H1 (cell line): ENCODE results near the gene IDI2. TPM values are rescaled to one million over a fixed set of nuclear protein-coding genes. Genes with fewer than 3 reads are reported as not detected.

Experiments used
- CTCF ChIA-PET: fragments of 300-600 bp; sonication (Branson Sonifier 250); formaldehyde crosslinking; loops from one replicate; lab custom pipeline; 2021; ENCODE audit not compliant: partially characterized antibody; lab: Charles Lee
- POLR2A ChIA-PET: fragments of 300-600 bp; sonication (Branson Sonifier 250); formaldehyde crosslinking; loops from one replicate; lab custom pipeline; 2021; ENCODE audit warnings: inconsistent platforms; ENCODE audit not compliant: partially characterized antibody; lab: Charles Lee
- DNase-seq, 2 experiments: peaks; one replicate each; pipeline versions ENCODE4 v3.0.0 to v3.0.0-alpha.2; 2010 to 2022; ENCODE audit warnings: low spot score in 2 of 2, low read depth in 1 of 2, mixed read lengths in 1 of 2
- FAIRE-seq: peaks from 2 replicates; lab custom pipeline; 2011; peaks lifted over from hg19 to GRCh38; lab: Jason Lieb, UNC
- H2AFZ ChIP-seq: 2 replicates; pipeline ENCODE4 v1.8.1; 2012; ENCODE audit warnings: low read length, inconsistent platforms
- H2AK5ac ChIP-seq: 2 replicates; pipeline ENCODE4 v1.6.1; 2013; ENCODE audit warnings: low read depth, low read length
- H2BK120ac ChIP-seq: replicated peaks from 2 replicates; pipeline ENCODE3; 2013; ENCODE audit warnings: low read depth, low read length, inconsistent platforms
- H2BK12ac ChIP-seq: 2 replicates; pipeline ENCODE4 v1.6.1; 2013; ENCODE audit warnings: low read depth, low read length
- H2BK15ac ChIP-seq: 2 replicates; pipeline ENCODE4 v1.6.1; 2013; ENCODE audit warnings: low read length
- H2BK20ac ChIP-seq: 2 replicates; pipeline ENCODE4 v1.6.1; 2013; ENCODE audit warnings: low read length
- H2BK5ac ChIP-seq: 2 replicates; pipeline ENCODE4 v1.6.1; 2013; ENCODE audit warnings: low read depth, low read length
- H3K14ac ChIP-seq: 2 replicates; pipeline ENCODE4 v1.6.1; 2013; ENCODE audit warnings: inconsistent platforms; ENCODE audit not compliant: insufficient read length
- H3K18ac ChIP-seq: 2 replicates; pipeline ENCODE4 v1.6.1; 2013; ENCODE audit warnings: low read length; ENCODE audit errors: extremely low read depth
- H3K23ac ChIP-seq: 2 replicates; pipeline ENCODE4 v1.6.1; 2013; ENCODE audit warnings: inconsistent platforms; ENCODE audit not compliant: insufficient read length
- H3K23me2 ChIP-seq: 2 replicates; pipeline ENCODE4 v1.6.1; 2013; ENCODE audit warnings: low read depth, low read length
- H3K27ac ChIP-seq: 2 replicates; pipeline ENCODE4 v1.6.1; 2011; ENCODE audit warnings: low read depth, low read length, inconsistent platforms
- H3K27me3 ChIP-seq, 4 experiments: replicated peaks in 1 of 4; 1 replicate in 1 of 4; 2 replicates in 3 of 4; pipeline versions ENCODE4 v1.6.1 to v1.8.1; 2011 to 2013; ENCODE audit warnings: low read length in 3 of 4, mild to moderate bottlenecking in 3 of 4, inconsistent platforms in 2 of 4, mixed read lengths in 2 of 4, moderate library complexity in 1 of 4; ENCODE audit not compliant: control insufficient read depth in 3 of 4, insufficient read depth in 3 of 4; ENCODE audit errors: extremely low read depth in 1 of 4
- H3K36me3 ChIP-seq, 4 experiments: 2 replicates each; pipeline versions ENCODE4 v1.6.1 to v1.8.1; 2011 to 2013; ENCODE audit warnings: mild to moderate bottlenecking in 4 of 4, low read length in 3 of 4, moderate library complexity in 2 of 4, control low read depth in 1 of 4, inconsistent platforms in 1 of 4; ENCODE audit not compliant: insufficient read depth in 4 of 4, control insufficient read depth in 2 of 4
- H3K4ac ChIP-seq: replicated peaks from 2 replicates; pipeline ENCODE3; 2013; ENCODE audit warnings: low read length, low read depth, mixed read lengths, inconsistent platforms; ENCODE audit not compliant: insufficient read length
- H3K4me1 ChIP-seq, 4 experiments: replicated peaks in 1 of 4; 1 replicate in 1 of 4; 2 replicates in 3 of 4; pipeline versions ENCODE4 v1.6.1 to v1.8.1; 2011 to 2013; ENCODE audit warnings: low read length in 3 of 4, inconsistent platforms in 2 of 4, mixed read lengths in 1 of 4; ENCODE audit not compliant: insufficient read depth in 4 of 4, control insufficient read depth in 3 of 4
- H3K4me2 ChIP-seq, 2 experiments: 2 replicates each; pipeline versions ENCODE4 v1.6.1 to v1.8.1; 2011 to 2013; ENCODE audit warnings: low read depth in 2 of 2, low read length in 2 of 2, control low read depth in 1 of 2, inconsistent platforms in 1 of 2, mild to moderate bottlenecking in 1 of 2; ENCODE audit not compliant: insufficient read depth in 1 of 2
- H3K4me3 ChIP-seq, 4 experiments: fragments of 200-600, 300-600 bp in 1 of 4; sonication (generic), shearing (Covaris generic), sonication (Bioruptor Twin) in 1 of 4; 2 replicates each; pipeline versions ENCODE4 v1.5.1 to v1.8.1; 2011 to 2016; ENCODE audit warnings: low read length in 4 of 4, low read depth in 3 of 4, control low read depth in 2 of 4, inconsistent platforms in 2 of 4, mild to moderate bottlenecking in 2 of 4, mixed read lengths in 1 of 4, moderate library complexity in 1 of 4; ENCODE audit not compliant: insufficient read depth in 2 of 4; ENCODE audit errors: extremely low read depth in 1 of 4
- H3K56ac ChIP-seq: replicated peaks from 2 replicates; pipeline ENCODE3; 2013; ENCODE audit warnings: low read depth, mild to moderate bottlenecking, mixed read lengths, low read length, inconsistent platforms; ENCODE audit not compliant: insufficient read length
- H3K79me1 ChIP-seq: 2 replicates; pipeline ENCODE4 v1.6.1; 2013; ENCODE audit warnings: low read depth, low read length, control low read depth
- H3K79me2 ChIP-seq, 2 experiments: 2 replicates each; pipeline versions ENCODE4 v1.6.1 to v1.8.1; 2012 to 2013; ENCODE audit warnings: low read length in 2 of 2, mild to moderate bottlenecking in 2 of 2, inconsistent platforms in 1 of 2; ENCODE audit not compliant: insufficient read depth in 2 of 2, control insufficient read depth in 1 of 2
- H3K9ac ChIP-seq, 4 experiments: replicated peaks in 1 of 4; 1 replicate in 1 of 4; 2 replicates in 3 of 4; pipeline versions ENCODE4 v1.6.1 to v1.8.1; 2011 to 2013; ENCODE audit warnings: low read depth in 3 of 4, low read length in 3 of 4, control low read depth in 2 of 4, mild to moderate bottlenecking in 2 of 4, moderate library complexity in 2 of 4, inconsistent platforms in 1 of 4; ENCODE audit errors: extremely low read depth in 1 of 4
- H3K9me3 ChIP-seq, 2 experiments: 2 replicates each; pipeline versions ENCODE4 v1.6.1 to v1.8.1; 2012 to 2013; ENCODE audit warnings: mild to moderate bottlenecking in 2 of 2, moderate library complexity in 2 of 2, control low read depth in 1 of 2, inconsistent platforms in 1 of 2, low read depth in 1 of 2, low read length in 1 of 2, mixed read lengths in 1 of 2; ENCODE audit not compliant: insufficient read depth in 2 of 2
- H4K20me1 ChIP-seq, 2 experiments: replicated peaks in 1 of 2; 2 replicates each; pipeline versions ENCODE3 to v1.8.1; 2011 to 2013; ENCODE audit warnings: inconsistent platforms in 2 of 2, low read length in 2 of 2, mild to moderate bottlenecking in 1 of 2; ENCODE audit not compliant: insufficient read depth in 2 of 2, control insufficient read depth in 1 of 2
- H4K5ac ChIP-seq: 2 replicates; pipeline ENCODE4 v1.6.1; 2013; ENCODE audit warnings: low read length, low read depth, mixed read lengths, inconsistent platforms; ENCODE audit not compliant: insufficient read length
- H4K8ac ChIP-seq: 2 replicates; pipeline ENCODE4 v1.8.0; 2013; ENCODE audit warnings: mild to moderate bottlenecking, moderate library complexity, low read length, inconsistent platforms; ENCODE audit not compliant: insufficient read depth; ENCODE audit errors: extremely low read depth
- H4K91ac ChIP-seq: replicated peaks from 2 replicates; pipeline ENCODE3; 2013; ENCODE audit warnings: low read length, mixed read lengths, inconsistent platforms; ENCODE audit not compliant: insufficient read length
- POLR2A ChIP-seq, 2 experiments: IDR thresholded peaks; 1 replicate in 1 of 2; 2 replicates in 1 of 2; pipeline ENCODE4 v1.6.1; 2011; ENCODE audit warnings: low read depth in 2 of 2, low read length in 2 of 2, mild to moderate bottlenecking in 2 of 2; ENCODE audit errors: control extremely low read depth in 1 of 2
- POLR2AphosphoS5 ChIP-seq: IDR thresholded peaks from 2 replicates; pipeline ENCODE4 v1.6.1; 2011; ENCODE audit warnings: low read depth, low read length
- WGBS, 2 experiments: shearing (Covaris generic) in 1 of 2; methylation state at CpG; one replicate each; pipeline versions ENCODE4 v1.1.6 to v1.1.7; 2013 to 2015; ENCODE audit warnings: low lambda C conversion rate in 2 of 2, mixed read lengths in 2 of 2, inconsistent platforms in 1 of 2, low coverage in 1 of 2, missing lambda C conversion rate in 1 of 2; ENCODE audit not compliant: insufficient replicate concordance in 2 of 2, insufficient coverage in 1 of 2, insufficient read length in 1 of 2; ENCODE audit errors: extremely low coverage in 1 of 2, missing lambda C conversion rate in 1 of 2; 5-methylcytosine and 5-hydroxymethylcytosine counted together
- polyA plus RNA-seq, 7 experiments: library from polyadenylated mRNA; depleted of rRNA in 3 of 7; stranded (reverse) in 5 of 7; unstranded in 2 of 7; fragments of >200 nt in 5 of 7; fragments of 200-250 nt in 2 of 7; gene quantifications; 1 replicate in 5 of 7; 2 replicates in 1 of 7; 4 replicates in 1 of 7; pipeline versions ENCODE4 v1.2.1 to v1.2.3, GENCODE V29; 2011 to 2013; ENCODE audit warnings: missing spikeins in 2 of 7, mixed read lengths in 2 of 7
- total RNA-seq: library from RNA; stranded (reverse); fragmentation: NEBNext Ultra II Directional; extraction: Animal tissue kit (Norgen Biotek cat#: 25700); gene quantifications from 2 replicates; pipeline ENCODE4 v1.2.1, GENCODE V29; 2021
- TF ChIP-seq, protein P1 (sequence below): IDR thresholded peaks from 2 replicates; pipeline ENCODE4 v1.6.1; 2012; ENCODE audit warnings: low read length, inconsistent platforms

Gene IDI2
- total and polyA plus RNA-seq, 2 of the 8 experiments (the other 6 are each of a cell fraction or from before 2014, with no cell fraction given) = not detected

- Histone ChIP-seq H3K9me3 (no peaks in the 10 kb centered on the region), H2BK5ac (no peak overlapping the region), H4K8ac (no peak overlapping the region; the same call in 1 of the 2 replicates), H3K23me2 (no peaks in the 10 kb centered on the region), H3K14ac (no peak overlapping the region), H2BK120ac (no peak overlapping the region), H4K91ac (no peak overlapping the region), H2BK12ac (no peak overlapping the region), H3K79me2 (no peaks in the 10 kb centered on the region), H3K27me3 (no peaks in the 10 kb centered on the region), H3K23ac (no peak overlapping the region), H3K4me2 (no peak overlapping the region), H3K79me1 (no peaks in the 10 kb centered on the region; the same call in 1 of the 2 replicates), H4K20me1 (peaks cover 0 to 7% of the 10 kb centered on the region in 2 experiments), H3K36me3 (peaks cover 22 to 48% (median 41%) of the 10 kb centered on the region in 4 experiments), H3K4ac (no peak overlapping the region), H2BK15ac (no peak overlapping the region), H2AFZ (no peak overlapping the region), H4K5ac (no peak overlapping the region), H3K56ac (no peak overlapping the region), H2BK20ac (no peak overlapping the region), H3K4me1 (no peaks in the 10 kb centered on the region; a peak in 1 of 7 replicates), H3K9ac (no peak overlapping the region), H2AK5ac (no peak overlapping the region), H3K18ac (no peak overlapping the region), H3K4me3 (no peak overlapping the region), H3K27ac (no peak overlapping the region)
- WGBS, 2 experiments = 90% methylated on average over 10 of the region's 10 CpGs; no CpG with 5 or more reads in 1 of the 2 experiments
- POLR2A ChIA-PET = interaction anchor here (0.7 to 3.1 kb wide), 10 partner anchors 11 to 271 kb away, joined by 3 to 14 read pairs (median 4); partner anchors contain the start of gene WDR37
- FAIRE-seq = no peak
- DNase-seq = no peak
- TF ChIP-seq POLR2AphosphoS5 (peak; percentile 78), POLR2A (IDR thresholded peaks at IDR 0.05; ENCODE audit: control extremely low read depth in 1 of 2, low read depth in 2 of 2, low read length in 2 of 2) (peak in 1 of 2 experiments; percentile 59; a peak in 1 of 3 replicates)
- TF ChIP-seq, protein P1, sequence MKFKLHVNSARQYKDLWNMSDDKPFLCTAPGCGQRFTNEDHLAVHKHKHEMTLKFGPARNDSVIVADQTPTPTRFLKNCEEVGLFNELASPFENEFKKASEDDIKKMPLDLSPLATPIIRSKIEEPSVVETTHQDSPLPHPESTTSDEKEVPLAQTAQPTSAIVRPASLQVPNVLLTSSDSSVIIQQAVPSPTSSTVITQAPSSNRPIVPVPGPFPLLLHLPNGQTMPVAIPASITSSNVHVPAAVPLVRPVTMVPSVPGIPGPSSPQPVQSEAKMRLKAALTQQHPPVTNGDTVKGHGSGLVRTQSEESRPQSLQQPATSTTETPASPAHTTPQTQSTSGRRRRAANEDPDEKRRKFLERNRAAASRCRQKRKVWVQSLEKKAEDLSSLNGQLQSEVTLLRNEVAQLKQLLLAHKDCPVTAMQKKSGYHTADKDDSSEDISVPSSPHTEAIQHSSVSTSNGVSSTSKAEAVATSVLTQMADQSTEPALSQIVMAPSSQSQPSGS = no peak
- CTCF ChIA-PET = interaction anchor here (0.6 to 0.9 kb wide), 2 partner anchors 11 to 111 kb away, joined by 3 read pairs; no protein-coding TSS in a partner anchor
Measured at GRCh38 chr10:1019362-1019761, 6.3 kb downstream of the IDI2 start.
